Pancreas (tissue), 10 donors: ENCODE data around the gene DMP1. TPM values are rescaled to one million over a fixed set of nuclear protein-coding genes. Genes with fewer than 3 reads are reported as not detected.
"Not testable (repeated sequence)": the region's sequence is repeated elsewhere in the genome, so short reads cannot be mapped to it uniquely, and the experiment has no call there.

Experiments
- ATAC-seq, 4 donors: fragments of 200-7000 bp; cut with Tn5 transposase; one replicate each; pipeline versions ENCODE4 v1.8.0 to v1.9.1; 2020; ENCODE audit warnings: mild to moderate bottlenecking in 4 of 4, moderate library complexity in 4 of 4
- DNase-seq, 6 donors: peaks; one replicate each; pipeline ENCODE4 v3.0.0-alpha.2; 2020
- FAIRE-seq: peaks from 2 replicates; lab custom pipeline; 2012; peaks lifted over from hg19 to GRCh38; lab: Jason Lieb, UNC
- H3K27ac ChIP-seq, 4 donors: fragments of 200-600 bp; sonication (generic); 1 replicate in 3 of 4; 2 replicates in 1 of 4; pipeline versions ENCODE4 v1.5.0 to v1.8.0; 2020
- H3K27me3 ChIP-seq, 4 donors: fragments of 200-600 bp; one replicate each; pipeline ENCODE4 v1.8.0; 2021
- H3K36me3 ChIP-seq, 3 donors: fragments of 200-600 bp; sonication (generic) in 1 of 3; one replicate each; pipeline versions ENCODE4 v1.5.0 to v1.8.0; 2020 to 2021
- H3K4me1 ChIP-seq, 3 donors: fragments of 200-600 bp; one replicate each; pipeline ENCODE4 v1.8.0; 2021
- H3K4me3 ChIP-seq, 4 donors: fragments of 200-600 bp; sonication (generic) in 2 of 4; one replicate each; pipeline versions ENCODE4 v1.5.0 to v1.8.0; 2020 to 2021
- H3K9me3 ChIP-seq, 4 donors: fragments of 200-600 bp; one replicate each; pipeline ENCODE4 v1.8.0; 2021
- CTCF ChIP-seq, 4 donors: fragments of 200-600 bp; sonication (generic) in 3 of 4; IDR thresholded peaks; one replicate each; pipeline versions ENCODE4 v1.5.0 to v1.8.0; 2021; ENCODE audit warnings: antibody characterized with exemption in 4 of 4
- WGBS, 2 donors: extraction: QIAGEN DNeasy Blood & Tissue Kit; methylation state at CpG; one replicate each; pipeline ENCODE4 v1.1.7; 2013; 5-methylcytosine and 5-hydroxymethylcytosine counted together
- intact Hi-C, 3 donors: fragments of 100-400 bp; cut with DNase I; formaldehyde crosslinking; loops; one replicate each; pipeline versions ENCODE4 v1.11.1 to v1.14.2; 2022
- polyA plus RNA-seq, 2 donors: library from polyadenylated mRNA; stranded (reverse); fragments of 200-250 nt; gene quantifications; one replicate each; pipeline ENCODE4 v1.2.3, GENCODE V29; 2013
- total RNA-seq, 6 donors: library from RNA; stranded (reverse); fragmentation: NEBNext Ultra II Directional in 4 of 6; extraction: Animal tissue kit (Norgen Biotek cat#: 25700) in 4 of 6; gene quantifications; one replicate each; pipeline versions ENCODE4 v1.2.1 to v1.2.4, GENCODE V29; 2021 to 2023
- donor health status: healthy with polysubstance abuse.
- donor health status: DM: no; HTN: no; CAD: no; lungs with moderate emphysema.
- donor health status: DM: no; HTN: no; CAD: no.
- donor health status: control.
- donor health status: control.
- donor health status: Bipolar disorder and iron deficiency.
- donor health status: DM: yes; HTN: yes; CAD: no.
- donor health status: DM: no; HTN: no; CAD: no.
- donor health status: DM: no; HTN: no; CAD: no.
- donor health status: DM: yes; HTN: yes; CAD: no.

The DMP1 gene
- total and polyA plus RNA-seq, 8 donors = 0.02 TPM; not detected in 7

GRCh38 chr4:87677731-87678130, 27.7 kb downstream of the DMP1 start:
- intact Hi-C loops = loop anchor here in 1 of 3 donors (10.0 kb wide), 1 partner anchor 527 kb away; no protein-coding TSS in a partner anchor
- FAIRE-seq (no peak), ATAC-seq (no peak), DNase-seq (no peak)
- no peak for TF ChIP-seq CTCF (IDR thresholded peaks at IDR 0.05)
- no peaks in the 10 kb centered on the region for H3K9me3 ChIP-seq
- no peaks in the 10 kb centered on the region for H3K36me3 ChIP-seq
- WGBS, 2 donors = 55 to 67% methylated on average over 7 of the region's 7 CpGs
- H3K4me1 ChIP-seq = no peaks in the 10 kb centered on the region
- no peak overlapping the region for H3K4me3 ChIP-seq
- no peaks in the 10 kb centered on the region for H3K27me3 ChIP-seq
- no peak overlapping the region for H3K27ac ChIP-seq

GRCh38 chr4:87679449-87680169, 29.5 kb downstream of the DMP1 start:
- H3K36me3 ChIP-seq = no peaks in the 10 kb centered on the region
- intact Hi-C loops = loop anchor here in 2 of 3 donors (10.0 kb wide), 4 partner anchors 155 to 525 kb away; partner anchors contain the start of gene MEPE (in 1 of the 2)
- peak; percentile 87 for FAIRE-seq
- H3K9me3 ChIP-seq = no peaks in the 10 kb centered on the region
- H3K27ac ChIP-seq = no peak overlapping the region
- H3K27me3 ChIP-seq = no peaks in the 10 kb centered on the region
- H3K4me1 ChIP-seq = no peaks in the 10 kb centered on the region
- WGBS, 2 donors = 31 to 33% methylated on average over 11 of the region's 11 CpGs
- peak in 3 of 6 donors; percentile 4 to 36 (median 32) for DNase-seq
- peak in 3 of 4 donors; percentile 66 to 81 (median 69) for ATAC-seq
- no peak overlapping the region for H3K4me3 ChIP-seq
- TF ChIP-seq CTCF (IDR thresholded peaks at IDR 0.05) = peak; percentile 19 to 71 (median 65)

- no peak for TF ChIP-seq CTCF (IDR thresholded peaks at IDR 0.05)
- Histone ChIP-seq H3K9me3 (no peaks in the 10 kb centered on the region), H3K27me3 (no peaks in the 10 kb centered on the region), H3K4me1 (no peaks in the 10 kb centered on the region), H3K36me3 (no peaks in the 10 kb centered on the region), H3K4me3 (no peak overlapping the region), H3K27ac (no peak overlapping the region)
- WGBS, 2 donors = 73 to 84% methylated on average over 5 of the region's 5 CpGs
- intact Hi-C loops = loop anchor here in 2 of 3 donors (10.0 kb wide), 3 partner anchors 155 to 305 kb away; partner anchors contain the start of gene MEPE (in 1 of the 2)
- ATAC-seq (no peak), FAIRE-seq (no peak), DNase-seq (no peak)
Observed at GRCh38 chr4:87680271-87680670, 30.2 kb downstream of the DMP1 start.

GRCh38 chr4:87688316-87688715, 38.2 kb downstream of the DMP1 start:
- WGBS, 2 donors = 77 to 87% methylated on average over 3 of the region's 3 CpGs
- no peak for ATAC-seq
- intact Hi-C loops = loop anchor here in 2 of 3 donors (10.0 kb wide), 3 partner anchors 146 to 296 kb away; partner anchors contain the start of gene MEPE (in 1 of the 2)
- Histone ChIP-seq H3K4me1 (no peaks in the 10 kb centered on the region), H3K27me3 (no peaks in the 10 kb centered on the region), H3K36me3 (no peaks in the 10 kb centered on the region), H3K27ac (no peak overlapping the region), H3K4me3 (no peak overlapping the region), H3K9me3 (no peaks in the 10 kb centered on the region)
- no peak for TF ChIP-seq CTCF (IDR thresholded peaks at IDR 0.05)
- no peak for DNase-seq
- FAIRE-seq = no peak

GRCh38 chr4:87690947-87691346, 40.9 kb downstream of the DMP1 start:
- FAIRE-seq, DNase-seq, H3K9me3 ChIP-seq, H3K4me3 ChIP-seq, ATAC-seq, H3K27ac ChIP-seq, intact Hi-C loops, H3K4me1 ChIP-seq, H3K36me3 ChIP-seq, H3K27me3 ChIP-seq: not testable (repeated sequence)
- WGBS, 2 donors = 76 to 78% methylated on average over 1 of the region's 1 CpG

GRCh38 chr4:87692060-87692459, 42.0 kb downstream of the DMP1 start:
- H3K9me3 ChIP-seq = not testable (repeated sequence)

More at GRCh38 chr4:87692060-87692459, 42.0 kb downstream of the DMP1 start:
- H3K4me3 ChIP-seq, DNase-seq, H3K27ac ChIP-seq, H3K4me1 ChIP-seq, FAIRE-seq, H3K27me3 ChIP-seq, intact Hi-C loops, ATAC-seq, H3K36me3 ChIP-seq: not testable (repeated sequence)
- WGBS, 2 donors = 19 to 23% methylated on average over 1 of the region's 1 CpG
